ENCODE measurements around the gene FHIT. TPM values are rescaled to one million over a fixed set of nuclear protein-coding genes. Genes with fewer than 3 reads are reported as not detected.

FHIT gene
- total RNA-seq, 4 donors from 2014 or later: 5.0 to 15.3 (median 8.3) TPM

GRCh38 chr3:60509471-60509870 is 741.8 kb downstream of the FHIT start:
- 86 to 87% methylated on average over 2 of the region's 2 CpGs for WGBS, 2 donors

GRCh38 chr3:60504827-60505457 is 746.3 kb downstream of the FHIT start:
- 92 to 100% methylated on average over 1 of the region's 1 CpG for WGBS, 2 donors
- TF ChIP-seq POLR2A (IDR thresholded peaks at IDR 0.05): no peak
- DNase-seq (ENCODE audit: low spot score in 2 of 2): no peak
- intact Hi-C loops (cut with DNase I; ENCODE audit: low total_unique reads): no loop called here
- no peak overlapping the region for H3K4me3 ChIP-seq (ENCODE audit: low read depth, poor library complexity, severe bottlenecking)

More at GRCh38 chr3:60509471-60509870, 741.8 kb downstream of the FHIT start:
- no peak for DNase-seq (ENCODE audit: low spot score in 2 of 2)
- intact Hi-C loops (cut with DNase I; ENCODE audit: low total_unique reads): no loop called here
- no peak overlapping the region for H3K4me3 ChIP-seq (ENCODE audit: low read depth, poor library complexity, severe bottlenecking)
- TF ChIP-seq CTCF (IDR thresholded peaks at IDR 0.05) (no peak), POLR2A (IDR thresholded peaks at IDR 0.05) (no peak)

- H3K4me3 ChIP-seq (ENCODE audit: low read depth, poor library complexity, severe bottlenecking): no peak overlapping the region
- WGBS, 2 donors: 92 to 94% methylated on average over 6 of the region's 6 CpGs
- no peak for DNase-seq (ENCODE audit: low spot score in 2 of 2)
- intact Hi-C loops (cut with DNase I; ENCODE audit: low total_unique reads): no loop called here
- TF ChIP-seq POLR2A (IDR thresholded peaks at IDR 0.05) (no peak), CTCF (IDR thresholded peaks at IDR 0.05) (no peak)
Measured at GRCh38 chr3:60501314-60501713, 749.9 kb downstream of the FHIT start.

- no peak overlapping the region for H3K4me3 ChIP-seq (ENCODE audit: low read depth, poor library complexity, severe bottlenecking)
- intact Hi-C loops (cut with DNase I; ENCODE audit: low total_unique reads): no loop called here
- no peak for DNase-seq (ENCODE audit: low spot score in 2 of 2)
- no peak for TF ChIP-seq CTCF (IDR thresholded peaks at IDR 0.05)
- no peak for TF ChIP-seq POLR2A (IDR thresholded peaks at IDR 0.05)
- 50 to 74% methylated on average over 1 of the region's 1 CpG for WGBS, 2 donors
Measured at GRCh38 chr3:60497902-60498301, 753.4 kb downstream of the FHIT start.

GRCh38 chr3:60490992-60491391 is 760.3 kb downstream of the FHIT start:
- intact Hi-C loops (cut with DNase I; ENCODE audit: low total_unique reads): no loop called here
- no peak for DNase-seq (ENCODE audit: low spot score in 2 of 2)
- 74 to 75% methylated on average over 2 of the region's 2 CpGs for WGBS, 2 donors

GRCh38 chr3:60475096-60475495 is 776.2 kb downstream of the FHIT start:
- 24 to 50% methylated on average over 2 of the region's 2 CpGs for WGBS, 2 donors
- H3K4me3 ChIP-seq (ENCODE audit: low read depth, poor library complexity, severe bottlenecking): no peak overlapping the region
- TF ChIP-seq CTCF (IDR thresholded peaks at IDR 0.05) (no peak), POLR2A (IDR thresholded peaks at IDR 0.05) (no peak)
- intact Hi-C loops (cut with DNase I; ENCODE audit: low total_unique reads): no loop called here
- DNase-seq (ENCODE audit: low spot score in 2 of 2): no peak

More at GRCh38 chr3:60490992-60491391, 760.3 kb downstream of the FHIT start:
- TF ChIP-seq CTCF (IDR thresholded peaks at IDR 0.05) (no peak), POLR2A (IDR thresholded peaks at IDR 0.05) (no peak)
- H3K4me3 ChIP-seq (ENCODE audit: low read depth, poor library complexity, severe bottlenecking): no peak overlapping the region
